ENCODE results near the gene C19orf53. TPM values are rescaled to one million over a fixed set of nuclear protein-coding genes. Genes with fewer than 3 reads are reported as not detected.

The C19orf53 gene
- 53.7 and 142 TPM in 2 replicates for total RNA-seq

DNA sequence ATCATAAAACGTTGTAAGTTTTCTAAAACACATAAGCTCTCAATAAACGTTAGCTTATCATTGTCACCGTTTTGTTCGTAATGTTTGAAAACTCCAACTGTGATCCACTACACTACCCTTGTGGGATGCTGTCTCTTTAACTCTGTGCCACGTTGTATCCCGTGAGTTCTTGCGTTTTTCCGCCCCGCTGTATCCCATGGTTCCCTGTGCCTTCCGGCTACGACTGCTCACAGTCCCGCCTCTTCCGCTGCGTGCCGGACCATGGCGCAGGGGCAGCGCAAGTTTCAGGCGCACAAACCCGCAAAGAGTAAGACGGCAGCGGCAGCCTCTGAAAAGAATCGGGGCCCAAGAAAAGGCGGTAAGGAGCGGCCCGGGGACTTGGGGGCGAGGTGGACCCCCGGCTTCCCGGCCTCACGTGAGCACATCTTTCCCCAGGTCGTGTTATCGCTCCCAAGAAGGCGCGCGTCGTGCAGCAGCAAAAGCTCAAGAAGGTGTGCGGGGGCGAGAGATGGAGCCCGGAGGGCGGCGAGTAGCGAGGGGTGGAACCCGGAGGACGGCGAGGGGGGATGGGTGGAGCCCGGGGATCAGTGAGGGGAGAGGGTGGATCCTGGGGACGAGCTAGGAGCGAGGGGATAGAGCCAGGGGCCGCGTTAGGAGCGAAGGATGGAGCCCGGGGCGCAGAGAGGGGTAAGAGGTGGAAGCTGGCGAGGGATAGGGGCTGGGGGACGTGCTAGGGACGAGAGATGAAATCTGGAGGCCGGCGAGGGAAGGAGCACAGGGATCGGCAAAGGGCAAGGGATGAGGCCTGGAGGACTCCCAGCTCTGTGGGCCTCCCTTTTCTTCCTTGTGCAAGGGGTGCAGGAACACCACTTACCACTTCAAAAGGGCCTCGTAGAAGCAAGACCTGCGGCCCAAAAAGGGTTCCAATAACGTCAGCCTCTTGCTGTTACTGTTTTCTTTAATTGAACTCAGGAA, at the start of gene C19orf53:
TSS of gene C19orf53 (plus strand) at position 240 of the 975 bp plus-strand sequence. CDS start at position 262, 22 bp downstream.

GRCh38 chr19:13764101-13764807, 10.0 kb upstream of the C19orf53 start, which contains the start of gene MRI1:
MRI1 (plus strand) TSS chr19:13764522; CDS start chr19:13764589, 67 bp downstream.

DNA sequence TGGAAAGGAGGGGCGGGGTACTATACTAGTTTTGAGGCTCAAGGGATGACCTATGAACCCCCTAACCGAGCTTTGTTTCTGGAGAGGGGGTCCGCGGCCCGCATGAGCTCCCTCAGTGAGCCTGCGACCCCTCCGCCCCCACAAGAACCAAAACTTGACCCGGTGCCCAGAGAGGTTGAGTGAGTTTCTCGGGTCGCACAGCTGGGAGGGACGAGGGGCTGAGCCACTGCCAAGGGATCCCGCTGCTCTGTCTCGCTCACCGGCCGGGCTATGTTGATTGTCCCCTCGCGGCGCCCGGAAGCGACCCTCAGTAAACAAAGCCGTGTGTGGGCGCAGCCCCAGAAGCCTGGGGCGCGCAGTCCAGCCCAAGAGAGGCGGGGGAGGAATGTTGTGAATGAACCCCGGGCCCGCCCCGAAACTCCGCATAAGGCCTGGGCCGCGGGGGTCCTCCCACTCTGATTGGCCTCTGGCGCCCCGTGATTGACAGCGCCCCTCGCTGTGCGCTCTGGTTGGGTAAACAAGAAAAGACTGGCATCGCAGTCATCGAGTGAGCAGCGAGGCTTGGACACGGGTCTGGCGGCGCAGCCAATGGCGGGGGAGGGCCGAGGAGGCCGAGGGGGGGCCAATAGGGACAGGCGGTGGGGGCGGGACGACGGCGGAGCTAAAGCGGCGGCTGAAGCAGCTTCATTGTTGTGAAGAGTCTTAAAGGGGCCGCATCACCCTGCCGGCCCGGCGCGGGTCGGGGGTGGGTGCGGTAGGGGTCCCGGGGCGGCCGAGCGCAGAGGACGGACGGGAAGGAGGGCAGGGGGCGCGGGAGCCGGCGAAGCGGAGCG, 20.7 kb downstream of the C19orf53 start, which contains the start of gene ZSWIM4:
TSS of gene ZSWIM4 (plus strand) at position 687 of the 833 bp plus-strand sequence. CDS start 206 bp downstream, outside the sequence.

Small RNA genes within 50 kb of the gene (small RNA-seq; reads per million reads assigned to genes)
- not detected for gene RN7SL619P (ENCODE audit: low replicate concordance)

Other genes starting within 250 kb of the C19orf53 start
- gene MRI1, start 9.9 kb upstream of the C19orf53 start, total RNA-seq, result 18.4 and 62.7 TPM in 2 replicates
- gene ZSWIM4, start 21.0 kb downstream of the C19orf53 start, total RNA-seq, result 16.8 and 17.5 TPM in 2 replicates
- 0.43 TPM in 1 of 2 replicates, not detected in the other for gene NANOS3, start 102.7 kb downstream of the C19orf53 start, total RNA-seq
- 0.43 and 0.44 TPM in 2 replicates for gene BRME1, start 131.7 kb downstream of the C19orf53 start, total RNA-seq
- gene CC2D1A, start 131.7 kb downstream of the C19orf53 start, total RNA-seq, result 18.6 and 21.4 TPM in 2 replicates
- gene PODNL1, start 164.0 kb downstream of the C19orf53 start, total RNA-seq, result 1.6 and 4.4 TPM in 2 replicates
- gene DCAF15, start 178.1 kb downstream of the C19orf53 start, total RNA-seq, result 11.2 and 35.1 TPM in 2 replicates
- 5.9 and 6.1 TPM in 2 replicates for gene RFX1, start 231.9 kb downstream of the C19orf53 start, total RNA-seq